AG04450 (cell line): ENCODE results near the gene SGSM2. TPM values are rescaled to one million over a fixed set of nuclear protein-coding genes. Genes with fewer than 3 reads are reported as not detected.

Experiments
- CTCF ChIA-PET: fragments of 300-600, 350-600 bp; formaldehyde crosslinking; extraction: SDS; loops from one replicate; lab custom pipeline; 2022; ENCODE audit warnings: antibody characterized with exemption, inconsistent platforms; lab: Charles Lee
- POLR2A ChIA-PET: fragments of 350-600 bp; formaldehyde crosslinking; extraction: SDS; loops from one replicate; lab custom pipeline; 2021; ENCODE audit warnings: antibody characterized with exemption, inconsistent platforms; lab: Yijun Ruan, JAX
- DNase-seq: peaks from one replicate; pipeline ENCODE4 v3.0.0-alpha.2; 2011; ENCODE audit warnings: low read depth, low spot score
- H3K27ac ChIP-seq: one replicate; pipeline ENCODE4 v1.5.1; 2012; ENCODE audit warnings: low read depth, low read length, control low read depth
- H3K27me3 ChIP-seq: one replicate; pipeline ENCODE4 v1.6.0; 2012; ENCODE audit warnings: low read length; ENCODE audit not compliant: control insufficient read depth, insufficient read depth
- H3K4me3 ChIP-seq: 2 replicates; pipeline ENCODE4 v1.5.1; 2011; ENCODE audit warnings: mild to moderate bottlenecking, low read depth, low read length, control low read depth
- H3K9me3 ChIP-seq: 2 replicates; pipeline ENCODE4 v1.5.1; 2012; ENCODE audit warnings: low read length; ENCODE audit not compliant: control insufficient read depth, insufficient read depth
- polyA plus RNA-seq: library from polyadenylated mRNA; depleted of rRNA; stranded (reverse); fragments of >200 nt; gene quantifications from 2 replicates; pipeline ENCODE4 v1.2.3, GENCODE V29; 2011
- TF ChIP-seq, protein P1 (sequence below): IDR thresholded peaks from 2 replicates; pipeline ENCODE4 v1.5.1; 2011; ENCODE audit warnings: low read depth, low read length, control low read depth, inconsistent platforms

Gene SGSM2
- polyA plus RNA-seq, 1 experiment = 19.7 TPM

DNA sequence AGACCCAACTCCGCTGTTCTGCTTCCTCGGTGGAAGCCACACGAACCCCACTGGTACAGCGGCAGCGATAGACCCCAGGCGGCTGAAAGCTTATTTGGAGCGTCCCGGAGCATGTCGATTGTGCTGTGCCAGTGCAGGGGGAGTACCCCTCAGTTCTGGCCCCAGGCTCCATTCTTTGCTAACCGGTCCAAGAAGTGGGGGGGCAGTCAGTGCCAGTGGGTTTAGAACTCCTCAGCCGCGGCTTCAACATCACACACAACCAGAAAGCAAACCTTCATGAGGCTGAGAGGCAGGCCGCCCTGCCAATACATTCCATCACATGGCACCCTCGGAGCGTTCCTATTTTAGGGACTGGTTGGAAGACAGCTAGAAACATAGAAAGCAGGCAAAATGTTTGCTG is 65.2 kb downstream of the SGSM2 start:
- ChIA-PET POLR2A (interaction anchor here (1.6 kb wide), 1 partner anchor 10 kb away, joined by 3 read pairs; no protein-coding TSS in a partner anchor), CTCF (interaction anchor here (2.8 to 3.1 kb wide), 2 partner anchors 14 to 20 kb away, joined by 18 to 19 read pairs; no protein-coding TSS in a partner anchor)
- TF ChIP-seq, protein P1, sequence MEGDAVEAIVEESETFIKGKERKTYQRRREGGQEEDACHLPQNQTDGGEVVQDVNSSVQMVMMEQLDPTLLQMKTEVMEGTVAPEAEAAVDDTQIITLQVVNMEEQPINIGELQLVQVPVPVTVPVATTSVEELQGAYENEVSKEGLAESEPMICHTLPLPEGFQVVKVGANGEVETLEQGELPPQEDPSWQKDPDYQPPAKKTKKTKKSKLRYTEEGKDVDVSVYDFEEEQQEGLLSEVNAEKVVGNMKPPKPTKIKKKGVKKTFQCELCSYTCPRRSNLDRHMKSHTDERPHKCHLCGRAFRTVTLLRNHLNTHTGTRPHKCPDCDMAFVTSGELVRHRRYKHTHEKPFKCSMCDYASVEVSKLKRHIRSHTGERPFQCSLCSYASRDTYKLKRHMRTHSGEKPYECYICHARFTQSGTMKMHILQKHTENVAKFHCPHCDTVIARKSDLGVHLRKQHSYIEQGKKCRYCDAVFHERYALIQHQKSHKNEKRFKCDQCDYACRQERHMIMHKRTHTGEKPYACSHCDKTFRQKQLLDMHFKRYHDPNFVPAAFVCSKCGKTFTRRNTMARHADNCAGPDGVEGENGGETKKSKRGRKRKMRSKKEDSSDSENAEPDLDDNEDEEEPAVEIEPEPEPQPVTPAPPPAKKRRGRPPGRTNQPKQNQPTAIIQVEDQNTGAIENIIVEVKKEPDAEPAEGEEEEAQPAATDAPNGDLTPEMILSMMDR = no peak
- peak overlapping the region; percentile 83 for H3K27ac ChIP-seq
- peak overlapping the region; percentile 60 for H3K4me3 ChIP-seq
- no peak for DNase-seq
- no peaks in the 10 kb centered on the region for H3K27me3 ChIP-seq
- H3K9me3 ChIP-seq = peaks cover 3% of the 10 kb centered on the region; the same call in 1 of the 2 replicates

DNA sequence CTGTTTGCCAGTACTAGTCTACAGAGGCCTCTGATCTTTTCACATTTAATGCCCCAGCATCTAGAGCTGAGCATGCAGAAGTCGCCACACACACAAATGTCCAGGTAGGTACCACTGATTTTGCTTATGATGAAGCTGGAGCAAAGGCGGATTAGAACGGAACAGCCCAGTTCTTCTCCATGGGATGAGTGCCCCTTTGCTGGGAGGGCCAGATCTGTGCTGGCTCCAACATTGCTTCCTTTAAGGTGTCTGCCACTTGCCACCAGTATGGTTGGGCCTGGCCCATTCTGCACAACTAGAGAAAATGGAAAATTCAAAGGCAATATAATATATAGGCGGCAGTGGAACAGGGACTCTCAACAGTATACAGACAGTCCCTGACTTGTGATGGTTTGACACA is 65.7 kb downstream of the SGSM2 start:
- peaks cover 3% of the 10 kb centered on the region; the same call in 1 of the 2 replicates for H3K9me3 ChIP-seq
- CTCF ChIA-PET = interaction anchor here (2.8 to 3.1 kb wide), 2 partner anchors 13 to 20 kb away, joined by 18 to 19 read pairs; no protein-coding TSS in a partner anchor
- no peaks in the 10 kb centered on the region for H3K27me3 ChIP-seq
- POLR2A ChIA-PET = interaction anchor here (1.6 kb wide), 1 partner anchor 11 kb away, joined by 3 read pairs; no protein-coding TSS in a partner anchor
- no peak for DNase-seq
- TF ChIP-seq, protein P1 = no peak
- no peak overlapping the region for H3K4me3 ChIP-seq
- H3K27ac ChIP-seq = no peak overlapping the region

GRCh38 chr17:2405247-2405926 is 68.1 kb downstream of the SGSM2 start:
- peak; percentile 82 for DNase-seq
- Histone ChIP-seq H3K27ac (peak overlapping the region; percentile 95), H3K9me3 (no peaks in the 10 kb centered on the region; the same call in 1 of the 2 replicates), H3K27me3 (no peaks in the 10 kb centered on the region), H3K4me3 (no peak overlapping the region)
- ChIA-PET POLR2A (interaction anchor here (0.5 to 1.7 kb wide), 3 partner anchors 11 to 691 kb away, joined by 3 to 23 read pairs (median 5); no protein-coding TSS in a partner anchor), CTCF (interaction anchor here (1.9 to 3.1 kb wide), 2 partner anchors 10 to 23 kb away, joined by 12 to 18 read pairs; no protein-coding TSS in a partner anchor)
- TF ChIP-seq, protein P1 = no peak

DNA sequence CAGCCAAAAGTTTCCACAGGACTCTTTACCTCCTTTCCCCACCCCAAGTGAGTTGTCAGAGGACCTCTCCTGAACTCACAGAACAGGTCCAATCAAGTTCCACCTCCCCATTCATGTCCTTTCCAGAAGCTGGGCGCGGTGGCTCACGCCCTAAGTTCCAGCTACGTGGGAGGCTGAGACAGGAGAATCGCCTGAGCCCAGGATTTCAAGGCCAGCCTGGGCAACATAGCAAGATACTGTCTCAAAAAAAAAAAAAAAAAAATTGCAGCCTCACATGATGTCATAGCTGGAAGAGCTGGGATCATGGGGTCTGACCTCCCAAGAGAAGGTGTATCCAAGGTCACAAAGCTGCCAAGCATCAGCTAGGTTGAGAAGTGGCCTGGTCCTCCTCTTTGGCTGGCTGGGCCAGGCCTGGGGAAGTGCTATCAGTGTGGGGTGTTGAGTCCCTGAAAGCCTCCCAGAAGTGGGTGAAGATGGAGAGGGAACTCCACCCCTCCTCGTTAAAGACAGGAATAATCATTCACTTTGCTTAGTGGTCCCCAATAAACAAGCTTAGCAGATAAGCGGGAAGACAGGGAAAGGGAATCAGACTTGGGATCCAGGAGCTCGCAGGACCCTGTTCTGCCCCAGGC is 69.1 kb downstream of the SGSM2 start:
- TF ChIP-seq, protein P1 = no peak
- Histone ChIP-seq H3K9me3 (no peaks in the 10 kb centered on the region; the same call in 1 of the 2 replicates), H3K27me3 (no peaks in the 10 kb centered on the region), H3K27ac (peak overlapping the region; percentile 95), H3K4me3 (no peak overlapping the region)
- ChIA-PET CTCF (interaction anchor here (0.6 to 3.3 kb wide), 4 partner anchors 9 to 515 kb away, joined by 3 to 32 read pairs (median 14); no protein-coding TSS in a partner anchor), POLR2A (interaction anchor here (0.6 to 1.4 kb wide), 6 partner anchors 10 to 103 kb away, joined by 3 to 5 read pairs (median 4); partner anchors contain the start of genes SMG6 and SRR)
- no peak for DNase-seq
